HG03460 (cell line): ENCODE data around the gene MCRIP1.

Experiments used
- ATAC-seq: cut with Tn5 transposase; IDR thresholded peaks from one replicate; pipeline ENCODE4 v1.9.1; 2021; ENCODE audit not compliant: unreplicated experiment

The MCRIP1 gene

GRCh38 chr17:81833160-81833920 lies at the start of gene MCRIP1:
TSS of gene MCRIP1 (minus strand) at chr17:81833291. CDS start at chr17:81824506, 8,785 bp downstream.
- peak; percentile 68 for ATAC-seq

GRCh38 chr17:81879121-81879520 lies 46.0 kb upstream of the MCRIP1 start:
- ATAC-seq: no peak

- ATAC-seq: no peak
These were observed 45.2 kb upstream of the MCRIP1 start for GRCh38 chr17:81878294-81878693.

GRCh38 chr17:81877569-81877968 lies 44.5 kb upstream of the MCRIP1 start:
- ATAC-seq: no peak

- peak; percentile 6 for ATAC-seq
These were observed 38.5 kb upstream of the MCRIP1 start for GRCh38 chr17:81871387-81872230.

GRCh38 chr17:81870981-81871386 lies 37.9 kb upstream of the MCRIP1 start, which contains the start of gene ARHGDIA:
TSS of gene ARHGDIA (minus strand) at chr17:81871337. CDS start at chr17:81869930, 1,407 bp downstream.
- ATAC-seq: peak; percentile 44

GRCh38 chr17:81870131-81870980 lies 37.3 kb upstream of the MCRIP1 start:
- peak; percentile 8 for ATAC-seq

GRCh38 chr17:81869221-81870130 lies 36.4 kb upstream of the MCRIP1 start:
- no peak for ATAC-seq

- ATAC-seq: no peak
These were observed 35.7 kb upstream of the MCRIP1 start for GRCh38 chr17:81868674-81869220.

- ATAC-seq: no peak
These were observed 35.0 kb upstream of the MCRIP1 start for GRCh38 chr17:81867991-81868673.

GRCh38 chr17:81867170-81867990 lies 34.3 kb upstream of the MCRIP1 start:
- ATAC-seq: no peak

- ATAC-seq: no peak
These were observed 33.5 kb upstream of the MCRIP1 start for GRCh38 chr17:81866440-81867169.

GRCh38 chr17:81865733-81866439 lies 32.8 kb upstream of the MCRIP1 start:
- no peak for ATAC-seq

- ATAC-seq: no peak
These were observed 32.3 kb upstream of the MCRIP1 start for GRCh38 chr17:81865358-81865732.

GRCh38 chr17:81863833-81864768 lies 31.0 kb upstream of the MCRIP1 start:
- ATAC-seq: no peak

- no peak for ATAC-seq
These were observed 30.1 kb upstream of the MCRIP1 start for GRCh38 chr17:81863123-81863675.
